ENCODE data around the gene ZFAND3.

DNA sequence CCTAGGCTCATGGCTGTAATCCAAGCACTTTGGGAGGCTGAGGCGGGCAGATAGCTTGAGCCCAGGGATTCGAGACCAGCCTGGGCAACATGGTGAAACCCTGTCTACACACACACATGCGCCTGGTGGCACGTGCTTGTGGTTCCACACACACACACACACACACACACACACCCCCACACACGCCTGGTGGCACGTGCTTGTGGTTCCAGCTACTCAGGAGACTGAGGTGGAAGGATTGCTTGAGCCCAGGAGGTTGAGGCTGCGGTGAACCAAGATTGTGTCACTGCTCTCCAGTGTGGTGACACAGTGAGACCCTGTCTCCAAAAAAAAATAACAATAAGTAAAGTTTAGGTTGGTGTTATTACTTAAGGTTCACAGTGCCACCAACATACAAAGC, 165.8 kb downstream of the ZFAND3 start:
- TF ChIP-seq NBN (IDR thresholded peaks at IDR 0.05) (no peak), HDAC2 (IDR thresholded peaks at IDR 0.05) (no peak), MEF2A (IDR thresholded peaks at IDR 0.05; ENCODE audit: insufficient read depth, low read depth, low read length) (no peak), YY1 (IDR thresholded peaks at IDR 0.05; ENCODE audit: low read depth, low read length) (no peak), MXI1 (IDR thresholded peaks at IDR 0.05; ENCODE audit: low read depth, low read length) (no peak), PAX5 (IDR thresholded peaks at IDR 0.05; ENCODE audit: borderline replicate concordance, low read depth, low read length) (no peak)
- TF ChIP-seq, protein P1, sequence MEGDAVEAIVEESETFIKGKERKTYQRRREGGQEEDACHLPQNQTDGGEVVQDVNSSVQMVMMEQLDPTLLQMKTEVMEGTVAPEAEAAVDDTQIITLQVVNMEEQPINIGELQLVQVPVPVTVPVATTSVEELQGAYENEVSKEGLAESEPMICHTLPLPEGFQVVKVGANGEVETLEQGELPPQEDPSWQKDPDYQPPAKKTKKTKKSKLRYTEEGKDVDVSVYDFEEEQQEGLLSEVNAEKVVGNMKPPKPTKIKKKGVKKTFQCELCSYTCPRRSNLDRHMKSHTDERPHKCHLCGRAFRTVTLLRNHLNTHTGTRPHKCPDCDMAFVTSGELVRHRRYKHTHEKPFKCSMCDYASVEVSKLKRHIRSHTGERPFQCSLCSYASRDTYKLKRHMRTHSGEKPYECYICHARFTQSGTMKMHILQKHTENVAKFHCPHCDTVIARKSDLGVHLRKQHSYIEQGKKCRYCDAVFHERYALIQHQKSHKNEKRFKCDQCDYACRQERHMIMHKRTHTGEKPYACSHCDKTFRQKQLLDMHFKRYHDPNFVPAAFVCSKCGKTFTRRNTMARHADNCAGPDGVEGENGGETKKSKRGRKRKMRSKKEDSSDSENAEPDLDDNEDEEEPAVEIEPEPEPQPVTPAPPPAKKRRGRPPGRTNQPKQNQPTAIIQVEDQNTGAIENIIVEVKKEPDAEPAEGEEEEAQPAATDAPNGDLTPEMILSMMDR (IDR thresholded peaks at IDR 0.05 in 2 of 3, conservative IDR thresholded peaks at IDR 0.05 in 1 of 3; ENCODE audit: control insufficient read depth in 2 of 3, extremely low read depth in 1 of 3, insufficient read depth in 1 of 3, low read depth in 3 of 3, low read length in 3 of 3), result no peak
- TF ChIP-seq, protein P2, sequence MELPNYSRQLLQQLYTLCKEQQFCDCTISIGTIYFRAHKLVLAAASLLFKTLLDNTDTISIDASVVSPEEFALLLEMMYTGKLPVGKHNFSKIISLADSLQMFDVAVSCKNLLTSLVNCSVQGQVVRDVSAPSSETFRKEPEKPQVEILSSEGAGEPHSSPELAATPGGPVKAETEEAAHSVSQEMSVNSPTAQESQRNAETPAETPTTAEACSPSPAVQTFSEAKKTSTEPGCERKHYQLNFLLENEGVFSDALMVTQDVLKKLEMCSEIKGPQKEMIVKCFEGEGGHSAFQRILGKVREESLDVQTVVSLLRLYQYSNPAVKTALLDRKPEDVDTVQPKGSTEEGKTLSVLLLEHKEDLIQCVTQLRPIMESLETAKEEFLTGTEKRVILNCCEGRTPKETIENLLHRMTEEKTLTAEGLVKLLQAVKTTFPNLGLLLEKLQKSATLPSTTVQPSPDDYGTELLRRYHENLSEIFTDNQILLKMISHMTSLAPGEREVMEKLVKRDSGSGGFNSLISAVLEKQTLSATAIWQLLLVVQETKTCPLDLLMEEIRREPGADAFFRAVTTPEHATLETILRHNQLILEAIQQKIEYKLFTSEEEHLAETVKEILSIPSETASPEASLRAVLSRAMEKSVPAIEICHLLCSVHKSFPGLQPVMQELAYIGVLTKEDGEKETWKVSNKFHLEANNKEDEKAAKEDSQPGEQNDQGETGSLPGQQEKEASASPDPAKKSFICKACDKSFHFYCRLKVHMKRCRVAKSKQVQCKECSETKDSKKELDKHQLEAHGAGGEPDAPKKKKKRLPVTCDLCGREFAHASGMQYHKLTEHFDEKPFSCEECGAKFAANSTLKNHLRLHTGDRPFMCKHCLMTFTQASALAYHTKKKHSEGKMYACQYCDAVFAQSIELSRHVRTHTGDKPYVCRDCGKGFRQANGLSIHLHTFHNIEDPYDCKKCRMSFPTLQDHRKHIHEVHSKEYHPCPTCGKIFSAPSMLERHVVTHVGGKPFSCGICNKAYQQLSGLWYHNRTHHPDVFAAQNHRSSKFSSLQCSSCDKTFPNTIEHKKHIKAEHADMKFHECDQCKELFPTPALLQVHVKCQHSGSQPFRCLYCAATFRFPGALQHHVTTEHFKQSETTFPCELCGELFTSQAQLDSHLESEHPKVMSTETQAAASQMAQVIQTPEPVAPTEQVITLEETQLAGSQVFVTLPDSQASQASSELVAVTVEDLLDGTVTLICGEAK (IDR thresholded peaks at IDR 0.05; ENCODE audit: borderline replicate concordance), result no peak
